ENCODE measurements around the gene COL5A2.

DNA sequence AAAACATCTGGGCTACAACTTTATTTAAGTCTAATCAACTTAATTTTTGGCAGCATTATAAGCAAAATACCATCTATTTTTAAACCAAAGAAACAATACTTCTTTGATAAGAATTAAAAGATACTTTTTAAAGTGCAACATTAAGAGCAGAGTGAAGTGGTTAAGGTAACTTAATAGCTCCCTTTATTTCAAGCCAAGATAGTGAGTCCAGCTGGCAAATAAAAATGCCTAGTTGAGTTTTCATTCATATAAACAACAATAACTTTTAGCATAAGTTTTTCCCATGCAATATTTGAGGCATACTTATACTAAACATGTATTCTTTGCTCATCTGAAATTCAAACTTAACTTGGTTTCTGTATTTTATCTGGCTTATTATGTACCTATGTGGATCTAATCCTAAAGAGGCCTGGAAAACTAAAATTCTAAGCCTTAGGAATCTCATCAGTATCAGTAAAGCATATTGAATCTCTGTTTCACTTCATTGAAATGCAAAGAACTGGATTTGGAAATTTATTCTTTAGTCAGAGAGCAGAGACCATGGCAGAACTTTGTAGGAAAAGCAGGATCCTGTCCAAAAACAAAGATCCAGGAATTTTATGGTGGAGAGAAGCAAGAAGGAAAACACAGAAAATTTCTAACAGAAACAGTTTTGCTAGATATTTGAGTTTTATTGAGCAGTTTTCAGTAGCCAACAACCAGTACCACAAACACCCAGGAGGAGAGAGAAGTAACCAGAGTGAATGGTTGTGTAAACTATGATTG, 109.5 kb downstream of the COL5A2 start:
- TF ChIP-seq CTCF (IDR thresholded peaks at IDR 0.05 in 2 of 3, conservative IDR thresholded peaks at IDR 0.05 in 1 of 3; ENCODE audit: control insufficient read depth in 2 of 3, extremely low read depth in 1 of 3, insufficient read depth in 1 of 3, low read depth in 3 of 3, low read length in 3 of 3) (no peak), RFX5 (IDR thresholded peaks at IDR 0.05; ENCODE audit: low read depth, low read length) (no peak), RAD21 (IDR thresholded peaks at IDR 0.05; ENCODE audit: insufficient read depth, low read depth, low read length) (no peak), ESRRA (IDR thresholded peaks at IDR 0.05; ENCODE audit: low read length) (no peak), ATF2 (IDR thresholded peaks at IDR 0.05; ENCODE audit: low read length) (no peak), ZNF274 (IDR thresholded peaks at IDR 0.05; ENCODE audit: insufficient read depth, insufficient read length) (no peak), YY1 (IDR thresholded peaks at IDR 0.05; ENCODE audit: low read depth, low read length) (no peak), ATF7 (IDR thresholded peaks at IDR 0.05; ENCODE audit: low read depth) (no peak), FOXM1 (IDR thresholded peaks at IDR 0.05; ENCODE audit: low read depth, low read length) (no peak), TBL1XR1 (IDR thresholded peaks at IDR 0.05; ENCODE audit: low read depth, low read length) (no peak)

All from GM12878 (cell line).